ENCODE results near the gene RCAN1. TPM values are rescaled to one million over a fixed set of nuclear protein-coding genes. Genes with fewer than 3 reads are reported as not detected.
"Not testable (repeated sequence)": the region's sequence is repeated elsewhere in the genome, so short reads cannot be mapped to it uniquely, and the experiment has no call there.

The RCAN1 gene
- total and polyA plus RNA-seq, 4 donors: 26.7 to 67.9 (median 46.7) TPM

- TF ChIP-seq REST (IDR thresholded peaks at IDR 0.05): no peak
- TF ChIP-seq RAD21 (IDR thresholded peaks at IDR 0.05): no peak
- no peak for TF ChIP-seq RXRA (IDR thresholded peaks at IDR 0.05)
- no peak for TF ChIP-seq FOXA1 (IDR thresholded peaks at IDR 0.05)
- TF ChIP-seq TAF1 (conservative IDR thresholded peaks at IDR 0.05): no peak
- no peak for TF ChIP-seq ATF3 (IDR thresholded peaks at IDR 0.05)
Measured at GRCh38 chr21:34565238-34565637, 49.7 kb downstream of the RCAN1 start (continued).

GRCh38 chr21:34563370-34563769 is 51.5 kb downstream of the RCAN1 start:
- 96% methylated on average over 2 of the region's 2 CpGs for WGBS
- not testable (repeated sequence) for H3K4me3 ChIP-seq (ENCODE audit: low read depth in 1 of 3, low read length in 3 of 3); DNase-seq (ENCODE audit: low spot score); H3K4me1 ChIP-seq (ENCODE audit: control insufficient read depth in 4 of 4, insufficient read depth in 4 of 4, low read length in 3 of 4); H3K9me3 ChIP-seq (ENCODE audit: control insufficient read depth in 4 of 4, low read length in 3 of 4); H3K9ac ChIP-seq (ENCODE audit: low read depth in 1 of 2, low read length in 2 of 2); H3K27me3 ChIP-seq (ENCODE audit: control insufficient read depth in 4 of 4, insufficient read depth in 4 of 4, low read length in 3 of 4); H3K27ac ChIP-seq (ENCODE audit: low read depth in 1 of 2, low read length in 2 of 2); H3K36me3 ChIP-seq (ENCODE audit: control insufficient read depth in 4 of 4, insufficient read depth in 3 of 4, low read depth in 1 of 4, low read length in 3 of 4)

GRCh38 chr21:34561806-34562205 is 53.1 kb downstream of the RCAN1 start:
- Histone ChIP-seq H3K36me3 (ENCODE audit: control insufficient read depth in 4 of 4, insufficient read depth in 3 of 4, low read depth in 1 of 4, low read length in 3 of 4) (no peaks in the 10 kb centered on the region), H3K9ac (ENCODE audit: low read depth in 1 of 2, low read length in 2 of 2) (no peak overlapping the region), H3K27me3 (ENCODE audit: control insufficient read depth in 4 of 4, insufficient read depth in 4 of 4, low read length in 3 of 4) (no peaks in the 10 kb centered on the region), H3K27ac (ENCODE audit: low read depth in 1 of 2, low read length in 2 of 2) (no peak overlapping the region), H3K9me3 (ENCODE audit: control insufficient read depth in 4 of 4, low read length in 3 of 4) (no peaks in the 10 kb centered on the region), H3K4me1 (ENCODE audit: control insufficient read depth in 4 of 4, insufficient read depth in 4 of 4, low read length in 3 of 4) (no peaks in the 10 kb centered on the region), H3K4me3 (ENCODE audit: low read depth in 1 of 3, low read length in 3 of 3) (no peak overlapping the region)
- no peak for DNase-seq (ENCODE audit: low spot score)
- 91% methylated on average over 7 of the region's 7 CpGs for WGBS
- TF ChIP-seq JUND (IDR thresholded peaks at IDR 0.05) (no peak), FOXA2 (IDR thresholded peaks at IDR 0.05) (no peak), REST (IDR thresholded peaks at IDR 0.05) (no peak), RAD21 (IDR thresholded peaks at IDR 0.05) (no peak), YY1 (IDR thresholded peaks at IDR 0.05) (no peak), MAX (IDR thresholded peaks at IDR 0.05) (no peak), FOXA1 (IDR thresholded peaks at IDR 0.05) (no peak), GABPA (IDR thresholded peaks at IDR 0.05 in 1 of 2, conservative IDR thresholded peaks at IDR 0.05 in 1 of 2) (no peak), EGR1 (IDR thresholded peaks at IDR 0.05; ENCODE audit: low read depth in 2 of 2) (no peak), SP1 (IDR thresholded peaks at IDR 0.05) (no peak), TAF1 (conservative IDR thresholded peaks at IDR 0.05) (no peak), RXRA (IDR thresholded peaks at IDR 0.05) (no peak), CTCF (IDR thresholded peaks at IDR 0.05; ENCODE audit: low read depth, low read length, missing input control) (no peak), HNF4A (conservative IDR thresholded peaks at IDR 0.05) (no peak), HNF4G (IDR thresholded peaks at IDR 0.05) (no peak), NR2F2 (IDR thresholded peaks at IDR 0.05) (no peak), ATF3 (IDR thresholded peaks at IDR 0.05) (no peak), ZBTB33 (IDR thresholded peaks at IDR 0.05) (no peak)

Data from liver (tissue), 9 donors.